OCI-LY7 (cell line): Measurements from ENCODE around the gene SPR.

Experiments
- CTCF ChIP-seq: fragments of 200-600 bp; sonication (generic); conservative IDR thresholded peaks from 2 replicates; pipeline ENCODE4 v1.5.1; 2014; ENCODE audit warnings: mild to moderate bottlenecking, antibody characterized with exemption, low read length, moderate library complexity, mixed read lengths
- EZH2phosphoT487 ChIP-seq: fragments of 200-600 bp; sonication (generic); IDR thresholded peaks from 2 replicates; pipeline ENCODE4 v1.6.1; 2018; ENCODE audit warnings: low read depth, borderline replicate concordance, mild to moderate bottlenecking, mixed run types, antibody characterized with exemption, low read length, moderate library complexity, mixed read lengths

- peak; percentile 93 for TF ChIP-seq CTCF
- no peak for TF ChIP-seq EZH2phosphoT487
These were observed 24.8 kb upstream of the SPR start for GRCh38 chr2:72862239-72862988.
